Right lobe of liver (tissue), 4 donors: ENCODE measurements around the gene MCTP1.

Experiments
- POLR2A ChIP-seq: fragments of 450-650 bp; IDR thresholded peaks from one replicate; pipeline ENCODE4 v1.6.1; 2017; ENCODE audit warnings: antibody characterized with exemption, mild to moderate bottlenecking
- TF ChIP-seq, protein P1 (sequence below), 4 donors: fragments of 200-600 bp in 3 of 4; fragments of 450-650 bp in 1 of 4; IDR thresholded peaks; one replicate each; pipeline versions ENCODE4 v1.5.1 to v1.8.0; 2016 to 2022; ENCODE audit warnings: antibody characterized with exemption in 4 of 4, mild to moderate bottlenecking in 2 of 4
- donor health status: DM: no; HTN: no; CAD: no.
- donor health status: DM: no; HTN: no; CAD: no.
- donor health status: DM: no; HTN: yes; CAD: no.

DNA sequence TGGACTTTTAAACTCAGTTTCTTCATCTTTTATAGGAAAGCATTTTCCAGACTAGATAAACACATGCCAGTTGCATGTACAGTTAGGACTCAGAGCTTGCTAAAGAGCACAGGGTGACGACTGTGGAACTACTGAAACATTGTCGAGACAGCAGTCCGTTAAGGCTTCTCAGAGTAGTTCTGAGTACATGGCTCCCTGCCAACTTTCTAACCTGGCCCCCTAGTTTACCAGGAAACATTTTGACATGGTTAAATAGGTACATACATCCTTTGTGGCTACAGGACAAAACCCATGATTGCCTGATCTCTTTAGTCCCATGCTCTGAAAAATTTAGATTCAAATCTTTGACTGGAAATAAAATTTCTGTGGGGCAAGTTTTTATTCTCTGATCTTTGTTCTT, 536.7 kb downstream of the MCTP1 start:
- TF ChIP-seq POLR2A: no peak
- TF ChIP-seq, protein P1, sequence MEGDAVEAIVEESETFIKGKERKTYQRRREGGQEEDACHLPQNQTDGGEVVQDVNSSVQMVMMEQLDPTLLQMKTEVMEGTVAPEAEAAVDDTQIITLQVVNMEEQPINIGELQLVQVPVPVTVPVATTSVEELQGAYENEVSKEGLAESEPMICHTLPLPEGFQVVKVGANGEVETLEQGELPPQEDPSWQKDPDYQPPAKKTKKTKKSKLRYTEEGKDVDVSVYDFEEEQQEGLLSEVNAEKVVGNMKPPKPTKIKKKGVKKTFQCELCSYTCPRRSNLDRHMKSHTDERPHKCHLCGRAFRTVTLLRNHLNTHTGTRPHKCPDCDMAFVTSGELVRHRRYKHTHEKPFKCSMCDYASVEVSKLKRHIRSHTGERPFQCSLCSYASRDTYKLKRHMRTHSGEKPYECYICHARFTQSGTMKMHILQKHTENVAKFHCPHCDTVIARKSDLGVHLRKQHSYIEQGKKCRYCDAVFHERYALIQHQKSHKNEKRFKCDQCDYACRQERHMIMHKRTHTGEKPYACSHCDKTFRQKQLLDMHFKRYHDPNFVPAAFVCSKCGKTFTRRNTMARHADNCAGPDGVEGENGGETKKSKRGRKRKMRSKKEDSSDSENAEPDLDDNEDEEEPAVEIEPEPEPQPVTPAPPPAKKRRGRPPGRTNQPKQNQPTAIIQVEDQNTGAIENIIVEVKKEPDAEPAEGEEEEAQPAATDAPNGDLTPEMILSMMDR (IDR thresholded peaks at IDR 0.05): no peak
